Measurements from ENCODE around the gene SOX4.
"Not testable (repeated sequence)": the region's sequence is repeated elsewhere in the genome, so short reads cannot be mapped to it uniquely, and the experiment has no call there.

The SOX4 gene

GRCh38 chr6:21593412-21593926 is at the start of gene SOX4:
Gene SOX4, plus strand, starts transcription at chr6:21593751. Its CDS starts 784 bp downstream, at chr6:21594535.
- peak; percentile 95 for FAIRE-seq

- FAIRE-seq = not testable (repeated sequence)
These were observed 41.3 kb upstream of the SOX4 start for GRCh38 chr6:21552286-21552685.

DNA sequence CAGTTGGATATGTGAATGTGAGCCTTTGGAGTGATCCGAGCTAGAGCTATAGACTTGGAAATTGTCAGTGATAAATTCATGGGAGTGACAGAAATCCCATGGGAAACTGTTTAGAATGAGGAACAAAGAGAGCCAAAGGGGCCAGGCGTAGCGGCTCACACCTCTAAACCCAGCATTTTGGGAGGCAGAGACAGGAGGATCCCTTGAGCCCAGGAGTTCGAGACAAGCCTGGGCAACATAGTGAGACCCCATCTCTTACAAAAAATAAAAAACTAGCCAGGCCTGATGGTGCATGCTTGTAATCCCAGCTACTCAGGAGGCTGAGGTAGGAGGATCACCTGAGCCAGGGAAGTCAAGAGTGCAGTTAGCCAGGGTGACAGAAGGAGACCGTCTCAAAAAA is 39.3 kb upstream of the SOX4 start:
- FAIRE-seq = no peak

- FAIRE-seq = no peak
These were observed 38.4 kb upstream of the SOX4 start for GRCh38 chr6:21555197-21555596.

- no peak for FAIRE-seq
These were observed 37.0 kb upstream of the SOX4 start for GRCh38 chr6:21556511-21556910.

DNA sequence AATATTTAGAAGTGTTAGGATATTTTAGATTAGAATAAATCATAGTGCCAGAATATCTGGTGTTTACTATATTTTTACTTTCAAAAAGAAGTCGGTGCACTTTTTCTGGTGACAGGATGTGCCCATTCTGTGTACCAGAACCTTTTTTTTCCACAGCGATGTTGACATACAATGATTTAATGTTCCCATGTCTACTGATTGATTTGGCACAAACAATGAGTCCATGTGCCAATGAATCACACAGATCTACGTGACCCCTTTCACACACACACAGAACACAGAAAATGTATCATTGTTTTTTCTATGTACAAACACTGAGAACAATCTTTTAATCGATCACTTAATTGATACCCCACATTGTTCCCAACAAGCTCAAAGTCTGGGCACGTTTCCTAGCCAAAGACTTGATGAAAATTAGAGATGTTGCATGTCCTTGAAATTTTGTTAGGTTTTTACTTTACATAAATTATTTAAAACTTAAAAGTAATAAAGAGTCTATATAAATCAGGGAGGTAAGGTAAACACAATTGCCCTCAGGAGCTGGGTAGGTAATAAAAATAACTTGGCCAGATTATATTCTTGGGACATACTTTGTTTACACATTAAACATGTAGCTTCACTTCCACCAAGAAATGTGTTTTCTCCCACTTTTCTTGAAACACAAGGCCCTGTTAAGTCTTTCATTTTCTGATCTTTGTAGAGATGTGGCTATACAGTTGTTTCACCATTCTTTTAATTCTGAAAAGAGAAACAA is 36.4 kb upstream of the SOX4 start:
- no peak for FAIRE-seq

DNA sequence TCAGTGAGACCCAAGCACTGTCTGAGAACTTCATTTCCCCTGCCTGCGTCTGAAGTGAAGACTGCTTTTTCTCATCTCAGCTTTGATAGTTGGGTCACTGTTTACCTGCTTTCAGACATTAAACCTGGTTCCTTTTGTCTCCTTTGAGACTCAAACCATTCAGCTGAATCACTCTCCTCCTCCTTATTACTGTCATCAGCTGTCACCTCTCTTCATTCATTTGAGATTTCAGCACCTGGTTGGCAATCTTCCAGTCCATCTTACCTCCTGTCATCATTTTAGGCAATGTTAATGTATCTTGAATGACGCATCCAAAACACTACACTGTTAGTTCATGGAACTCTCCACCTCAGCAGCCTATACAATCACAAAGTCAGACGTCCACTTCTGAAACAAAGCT is 34.3 kb upstream of the SOX4 start:
- no peak for FAIRE-seq

- no peak for FAIRE-seq
These were observed 33.3 kb upstream of the SOX4 start for GRCh38 chr6:21560249-21560648.

GRCh38 chr6:21565431-21565830 is 28.1 kb upstream of the SOX4 start:
- FAIRE-seq = peak; percentile 11

DNA sequence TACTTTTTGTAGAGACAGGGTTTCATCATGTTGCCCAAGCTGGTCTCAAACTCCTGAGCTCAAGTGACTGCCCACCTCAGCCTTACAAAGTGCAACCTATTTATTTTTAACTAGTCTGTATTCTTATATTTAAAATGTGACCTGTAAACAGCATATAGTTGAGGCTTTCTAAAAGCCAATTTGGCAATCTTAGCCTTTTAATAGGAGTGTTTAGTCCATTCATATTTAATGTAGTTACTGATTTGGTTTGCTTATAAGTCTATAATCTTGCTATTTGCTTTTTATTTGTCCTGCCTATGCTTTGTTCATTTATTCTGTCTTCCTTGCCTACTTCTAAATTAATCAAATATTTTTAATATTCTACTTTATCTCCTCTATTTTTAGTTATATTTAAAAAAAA is 15.0 kb upstream of the SOX4 start:
- no peak for FAIRE-seq

- no peak for FAIRE-seq
These were observed 10.9 kb upstream of the SOX4 start for GRCh38 chr6:21582651-21583050.

GRCh38 chr6:21586300-21586699 is 7.3 kb upstream of the SOX4 start:
- no peak for FAIRE-seq

DNA sequence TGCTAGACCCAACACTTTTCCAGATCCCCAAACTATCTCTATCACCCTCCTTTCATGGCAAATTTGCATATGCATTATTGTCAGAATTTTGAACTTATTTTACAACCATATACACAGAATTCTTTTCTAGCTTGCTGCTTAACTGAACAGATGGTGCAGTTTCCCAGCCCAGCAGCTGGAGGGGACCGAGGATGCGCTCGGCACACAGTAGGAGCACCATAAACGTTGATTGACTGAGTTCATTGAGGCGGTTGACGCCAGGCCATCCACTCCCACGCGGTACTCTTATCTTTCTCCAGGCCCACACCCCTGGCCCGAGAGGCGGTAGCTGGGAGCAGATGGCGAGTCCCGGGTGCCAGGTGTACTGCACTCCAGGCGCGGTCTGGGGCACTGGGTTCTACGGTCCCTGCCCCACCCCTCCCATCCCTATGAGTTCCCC is 6.8 kb upstream of the SOX4 start:
- no peak for FAIRE-seq

- FAIRE-seq = no peak
These were observed 6.2 kb upstream of the SOX4 start for GRCh38 chr6:21587179-21587960.

DNA sequence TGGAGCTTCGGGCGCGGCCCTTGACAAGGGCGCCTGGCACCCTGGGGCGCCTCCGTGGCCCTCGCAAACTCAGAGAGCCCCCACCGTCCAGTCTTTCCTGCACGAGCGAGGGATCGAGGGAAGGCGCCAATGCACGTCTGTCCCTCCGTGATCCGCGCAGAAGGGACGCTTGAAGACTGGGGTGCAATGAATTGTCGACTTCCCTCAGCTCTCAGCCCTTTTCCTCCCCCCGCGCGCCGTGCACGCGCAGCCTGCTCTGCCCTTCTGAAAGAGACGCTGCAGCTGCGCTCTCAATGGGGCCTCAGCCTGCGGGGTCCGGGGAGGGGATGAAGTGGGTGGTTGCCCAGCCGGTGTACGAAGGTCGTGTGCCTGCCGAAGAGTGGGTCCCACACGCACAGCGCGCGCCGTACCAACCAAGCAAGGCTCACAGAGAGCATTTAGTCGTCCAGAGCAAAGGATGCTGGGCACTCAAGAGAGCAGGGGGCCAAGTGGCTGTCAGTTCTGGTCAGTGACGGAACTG is 5.5 kb upstream of the SOX4 start:
- FAIRE-seq = no peak

GRCh38 chr6:21588481-21589351 is 4.8 kb upstream of the SOX4 start:
- no peak for FAIRE-seq

DNA sequence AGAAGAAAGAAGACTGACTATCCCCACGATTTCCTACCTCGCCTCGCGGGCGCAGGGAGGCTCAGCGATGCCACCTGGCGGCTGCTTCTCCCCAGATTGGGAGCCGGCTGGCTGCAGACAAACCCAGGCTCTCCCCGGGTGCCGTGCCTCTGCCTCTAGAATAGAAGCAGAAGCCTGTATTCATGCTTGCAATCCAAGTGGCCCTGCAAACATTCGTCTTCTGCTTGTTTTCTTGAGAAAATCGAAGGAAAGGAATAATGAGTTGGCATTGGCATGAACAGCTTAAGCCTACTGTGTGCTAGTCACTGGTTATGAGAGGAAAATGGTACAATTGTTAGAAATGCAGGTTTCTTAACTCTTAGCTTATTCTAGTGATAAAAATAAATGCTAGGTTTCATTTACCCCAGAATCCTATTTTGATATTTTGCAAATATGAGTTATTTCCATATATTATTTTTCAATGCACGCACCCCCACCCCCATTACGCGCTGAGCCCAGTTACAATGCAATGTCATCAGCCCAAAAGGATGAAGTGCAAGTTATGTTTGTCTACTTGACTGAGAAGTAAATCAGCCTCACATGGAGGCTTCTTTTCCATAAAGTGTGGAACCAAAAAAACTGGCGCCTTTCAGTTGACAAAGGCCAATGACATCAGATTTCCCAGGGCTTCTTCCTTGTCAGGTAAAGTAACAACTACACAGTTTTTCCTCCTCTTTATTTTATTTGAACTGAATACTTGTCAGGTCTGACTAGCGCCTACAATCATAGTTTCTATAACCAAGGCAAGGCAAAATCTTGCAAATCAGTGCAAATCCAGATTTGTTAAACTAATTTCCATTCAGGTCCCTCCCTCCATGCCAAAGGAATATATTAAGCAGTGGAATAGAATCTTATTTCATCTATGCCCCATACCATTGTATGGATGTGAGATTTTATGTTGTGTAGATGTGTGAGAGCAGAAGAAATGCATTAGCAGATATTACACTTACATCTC is 3.9 kb upstream of the SOX4 start:
- no peak for FAIRE-seq

DNA sequence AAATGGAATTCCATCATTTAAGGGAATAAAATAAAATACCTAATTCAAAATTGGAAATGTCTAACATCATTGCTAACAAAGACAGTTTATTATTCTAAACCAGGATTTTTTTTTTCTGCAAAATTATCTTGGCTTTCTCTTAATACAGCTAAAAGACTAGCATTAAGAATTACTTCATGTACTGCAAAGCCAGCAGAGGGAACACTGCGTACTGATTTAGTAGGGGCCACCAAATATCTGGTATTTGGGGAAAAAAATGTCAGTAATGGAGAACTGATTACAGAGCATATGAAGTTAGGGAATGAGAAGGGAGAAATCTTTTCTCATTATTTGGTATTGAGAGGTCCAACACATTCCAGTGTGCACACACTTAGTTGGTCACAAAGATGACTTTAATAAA is 3.2 kb upstream of the SOX4 start:
- no peak for FAIRE-seq

GRCh38 chr6:21591446-21591845 is 2.1 kb upstream of the SOX4 start:
- no peak for FAIRE-seq

DNA sequence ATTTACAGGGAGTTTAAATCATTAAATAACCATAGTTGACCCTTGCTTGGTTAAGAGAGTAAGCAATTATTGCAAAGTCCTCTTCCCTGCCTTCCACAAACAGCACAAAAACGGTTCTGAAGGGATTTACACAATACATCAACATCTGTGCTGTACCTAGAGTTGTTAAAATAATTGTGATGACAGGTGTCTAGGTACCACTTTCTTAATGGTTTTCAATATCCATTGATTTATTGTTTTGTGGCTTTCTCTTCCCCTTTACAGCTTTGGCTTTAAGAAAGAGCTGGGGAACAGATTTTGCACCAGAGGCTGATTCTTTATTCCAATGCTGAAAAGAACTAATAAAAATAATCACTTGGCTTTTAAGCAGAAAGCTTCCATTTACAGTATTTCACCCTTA is 598 bp upstream of the SOX4 start:
- FAIRE-seq = no peak

- FAIRE-seq = no peak
These were observed 420 bp downstream of the SOX4 start for GRCh38 chr6:21593927-21594415.
